ENCODE results near the gene IFNA5.

Gene IFNA5

GRCh38 chr9:21305213-21305612 lies at the start of gene IFNA5:
Gene IFNA5 (minus strand): TSS chr9:21305313. CDS start chr9:21305256, 57 bp downstream.
- DNase-seq: no peak

GRCh38 chr9:21350787-21351186 lies 45.7 kb upstream of the IFNA5 start, which contains the start of gene IFNA6:
Gene IFNA6 (minus strand): TSS chr9:21350887. CDS start chr9:21350887, 0 bp downstream.
- DNase-seq: no peak

- no peak for DNase-seq
Observed at GRCh38 chr9:21348430-21348970, 43.4 kb upstream of the IFNA5 start.

- no peak for DNase-seq
Observed at GRCh38 chr9:21340735-21341134, 35.6 kb upstream of the IFNA5 start.

- no peak for DNase-seq
Observed at GRCh38 chr9:21336457-21336856, 31.3 kb upstream of the IFNA5 start.

GRCh38 chr9:21334701-21335632 lies 29.9 kb upstream of the IFNA5 start, which contains the start of gene KLHL9:
Gene KLHL9 (minus strand): TSS chr9:21335404. CDS start chr9:21334859, 545 bp downstream.
- peak; percentile 64 to 86 for DNase-seq

GRCh38 chr9:21333226-21333625 lies 28.1 kb upstream of the IFNA5 start:
- DNase-seq: no peak

- DNase-seq: no peak
Observed at GRCh38 chr9:21331676-21332402, 26.7 kb upstream of the IFNA5 start.

GRCh38 chr9:21326526-21327139 lies 21.5 kb upstream of the IFNA5 start:
- DNase-seq: peak in 1 of 2 experiments; percentile 51

GRCh38 chr9:21324047-21324446 lies 18.9 kb upstream of the IFNA5 start:
- DNase-seq: no peak

GRCh38 chr9:21322911-21323461 lies 17.9 kb upstream of the IFNA5 start:
- peak; percentile 49 to 64 for DNase-seq

GRCh38 chr9:21320465-21320864 lies 15.4 kb upstream of the IFNA5 start:
- no peak for DNase-seq

GRCh38 chr9:21317956-21318923 lies 13.1 kb upstream of the IFNA5 start:
- peak in 1 of 2 experiments; percentile 47 for DNase-seq

- DNase-seq: peak in 1 of 2 experiments; percentile 38
Observed at GRCh38 chr9:21316860-21317259, 11.7 kb upstream of the IFNA5 start.

- no peak for DNase-seq
Observed at GRCh38 chr9:21316032-21316842, 11.1 kb upstream of the IFNA5 start.

- no peak for DNase-seq
Observed at GRCh38 chr9:21314152-21314551, 9.0 kb upstream of the IFNA5 start.

- DNase-seq: no peak
Observed at GRCh38 chr9:21311889-21312288, 6.8 kb upstream of the IFNA5 start.

GRCh38 chr9:21295992-21296391 lies 9.1 kb downstream of the IFNA5 start:
- DNase-seq: no peak

- no peak for DNase-seq
Observed at GRCh38 chr9:21294904-21295538, 10.1 kb downstream of the IFNA5 start.

- peak; percentile 31 to 54 for DNase-seq
Observed at GRCh38 chr9:21294364-21294774, 10.7 kb downstream of the IFNA5 start.
